SK-N-SH (cell line): Measurements from ENCODE around the gene PTMS. TPM values are rescaled to one million over a fixed set of nuclear protein-coding genes. Genes with fewer than 3 reads are reported as not detected.

Source experiments
- CTCF ChIA-PET: fragments of 300-600, 350-600 bp; formaldehyde crosslinking; extraction: SDS; loops from one replicate; lab custom pipeline; 2021; lab: Yijun Ruan, JAX
- POLR2A ChIA-PET: fragments of 350-600 bp; sonication (Branson Sonifier 250); formaldehyde crosslinking; extraction: SDS; loops from one replicate; lab custom pipeline; 2020; ENCODE audit warnings: antibody characterized with exemption, inconsistent platforms; lab: Yijun Ruan, JAX
- DNase-seq: peaks from one replicate; pipeline ENCODE4 v3.0.0; 2012
- H2AFZ ChIP-seq: fragments of 200-600 bp; sonication (generic); 2 replicates; pipeline ENCODE4 v1.8.1; 2016; ENCODE audit warnings: antibody characterized with exemption, mild to moderate bottlenecking, low read depth
- H3F3A ChIP-seq: fragments of 200-600 bp; sonication (generic); replicated peaks from 2 replicates; pipeline ENCODE3; 2016; ENCODE audit warnings: antibody characterized with exemption, mild to moderate bottlenecking; ENCODE audit not compliant: insufficient read depth
- H3K27ac ChIP-seq, 2 experiments: fragments of 200-500 bp in 1 of 2; fragments of 200-600 bp in 1 of 2; sonication (Bioruptor generic) in 1 of 2; sonication (generic), shearing (Covaris generic) in 1 of 2; 2 replicates each; pipeline versions ENCODE4 v1.5.1 to v1.6.1; 2014 to 2016; ENCODE audit warnings: low read depth in 2 of 2, inconsistent platforms in 1 of 2, low read length in 1 of 2, mild to moderate bottlenecking in 1 of 2, mixed read lengths in 1 of 2
- H3K27me3 ChIP-seq: fragments of 200-600 bp; sonication (generic), shearing (Covaris generic); 2 replicates; pipeline ENCODE4 v1.6.1; 2016; ENCODE audit warnings: mixed run types; ENCODE audit not compliant: insufficient read depth
- H3K36me3 ChIP-seq, 2 experiments: fragments of 200-500 bp in 1 of 2; fragments of 200-600 bp in 1 of 2; sonication (Bioruptor generic) in 1 of 2; sonication (generic) in 1 of 2; replicated peaks in 1 of 2; 2 replicates each; pipeline versions ENCODE3 to v1.5.1; 2014 to 2016; ENCODE audit warnings: low read length in 1 of 2, mild to moderate bottlenecking in 1 of 2; ENCODE audit not compliant: insufficient read depth in 2 of 2, control insufficient read depth in 1 of 2
- H3K4me1 ChIP-seq, 2 experiments: fragments of 200-500 bp in 1 of 2; fragments of 200-600 bp in 1 of 2; sonication (Bioruptor generic) in 1 of 2; sonication (generic), shearing (Covaris generic) in 1 of 2; 2 replicates each; pipeline versions ENCODE4 v1.5.1 to v1.6.1; 2014 to 2016; ENCODE audit warnings: low read depth in 1 of 2, low read length in 1 of 2, mixed run types in 1 of 2; ENCODE audit not compliant: insufficient read depth in 2 of 2, control insufficient read depth in 1 of 2
- H3K4me2 ChIP-seq: fragments of 200-600 bp; sonication (generic), shearing (Covaris generic); 2 replicates; pipeline ENCODE4 v1.6.1; 2017; ENCODE audit warnings: mixed run types
- H3K4me3 ChIP-seq, 2 experiments: fragments of 200-500 bp in 1 of 2; fragments of 200-600 bp in 1 of 2; sonication (Bioruptor generic) in 1 of 2; sonication (generic), shearing (Covaris generic) in 1 of 2; 2 replicates each; pipeline versions ENCODE4 v1.5.1 to v1.8.1; 2014 to 2016; ENCODE audit warnings: low read depth in 2 of 2, inconsistent platforms in 1 of 2, low read length in 1 of 2, mild to moderate bottlenecking in 1 of 2, mixed read lengths in 1 of 2, moderate library complexity in 1 of 2
- H3K79me2 ChIP-seq: fragments of 200-600 bp; sonication (generic); 2 replicates; pipeline ENCODE4 v1.8.1; 2017; ENCODE audit warnings: mild to moderate bottlenecking; ENCODE audit not compliant: insufficient read depth
- H3K9ac ChIP-seq: fragments of 200-600 bp; sonication (generic); 2 replicates; pipeline ENCODE4 v1.6.1; 2017; ENCODE audit warnings: mixed run types
- H3K9me2 ChIP-seq: fragments of 200-600 bp; sonication (generic); 2 replicates; pipeline ENCODE4 v1.6.1; 2017; ENCODE audit warnings: mixed run types
- H3K9me3 ChIP-seq: fragments of 200-600 bp; sonication (generic); 2 replicates; pipeline ENCODE4 v1.6.1; 2017; ENCODE audit warnings: mixed run types, mild to moderate bottlenecking, moderate library complexity
- H4K20me1 ChIP-seq: fragments of 200-600 bp; sonication (generic); 2 replicates; pipeline ENCODE4 v1.6.1; 2017; ENCODE audit warnings: mild to moderate bottlenecking, mixed run types; ENCODE audit not compliant: insufficient read depth
- CHD2 ChIP-seq: fragments of 150-350 bp; IDR thresholded peaks from 2 replicates; pipeline ENCODE4 v1.6.1; 2018; ENCODE audit warnings: low read length; ENCODE audit not compliant: partially characterized antibody
- ELF1 ChIP-seq: IDR thresholded peaks from 2 replicates; pipeline ENCODE4 v1.4.0; 2012
- EP300 ChIP-seq, 2 experiments: IDR thresholded peaks; 2 replicates each; pipeline versions ENCODE4 v1.4.0 to v1.6.1; 2012; ENCODE audit warnings: borderline replicate concordance in 1 of 2, low read depth in 1 of 2, low read length in 1 of 2
- EZH2phosphoT487 ChIP-seq: fragments of 200-600 bp; sonication (generic); IDR thresholded peaks from 2 replicates; pipeline ENCODE4 v1.6.1; 2017; ENCODE audit warnings: low read depth, mixed run types, mild to moderate bottlenecking, antibody characterized with exemption, moderate library complexity, borderline replicate concordance
- FOXJ3 ChIP-seq: sonication (generic); formaldehyde crosslinking; IDR thresholded peaks from 2 replicates; pipeline ENCODE4 v1.5.1; 2020; ENCODE audit warnings: mild to moderate bottlenecking, missing genetic modification reagents
- FOXM1 ChIP-seq: IDR thresholded peaks from 2 replicates; pipeline ENCODE4 v1.4.0; 2012; ENCODE audit warnings: low read depth, mild to moderate bottlenecking
- JUND ChIP-seq: IDR thresholded peaks from 2 replicates; pipeline ENCODE4 v1.4.0; 2012
- NFIC ChIP-seq: IDR thresholded peaks from 2 replicates; pipeline ENCODE4 v1.4.0; 2012; ENCODE audit warnings: borderline replicate concordance
- NRF1 ChIP-seq: IDR thresholded peaks from 2 replicates; pipeline ENCODE4 v1.6.1; 2012; ENCODE audit warnings: low read depth, mild to moderate bottlenecking, low read length
- POLR2AphosphoS5 ChIP-seq: IDR thresholded peaks from 2 replicates; pipeline ENCODE4 v1.6.1; 2012; ENCODE audit warnings: low read depth, low read length
- RCOR1 ChIP-seq: fragments of 150-350 bp; IDR thresholded peaks from 2 replicates; pipeline ENCODE4 v1.6.1; 2017; ENCODE audit warnings: antibody characterized with exemption, low read length
- RFX5 ChIP-seq: IDR thresholded peaks from 2 replicates; pipeline ENCODE4 v1.6.1; 2012; ENCODE audit warnings: mild to moderate bottlenecking, improper control_type of control experiment, low read length
- SIN3A ChIP-seq: IDR thresholded peaks from 2 replicates; pipeline ENCODE4 v1.6.1; 2012; ENCODE audit warnings: low read depth, mild to moderate bottlenecking, low read length, moderate library complexity, borderline replicate concordance
- SMC3 ChIP-seq: IDR thresholded peaks from 2 replicates; pipeline ENCODE4 v1.6.1; 2012; ENCODE audit warnings: low read depth, low read length, improper control_type of control experiment
- TCF12 ChIP-seq: IDR thresholded peaks from 2 replicates; pipeline ENCODE4 v1.4.0; 2012
- YY1 ChIP-seq: IDR thresholded peaks from 2 replicates; pipeline ENCODE4 v1.4.0; 2012; ENCODE audit warnings: low read depth, mild to moderate bottlenecking
- WGBS: methylation state at CpG from one replicate; pipeline ENCODE4 v1.1.6; 2017; ENCODE audit warnings: low lambda C conversion rate; 5-methylcytosine and 5-hydroxymethylcytosine counted together
- polyA plus RNA-seq, 3 experiments: library from polyadenylated mRNA; depleted of rRNA; stranded (reverse); fragments of >200 nt; gene quantifications; 2 replicates each; pipeline ENCODE4 v1.2.3, GENCODE V29; 2012
- TF ChIP-seq, protein P1 (sequence below): IDR thresholded peaks from 2 replicates; pipeline ENCODE4; 2012
- TF ChIP-seq, protein P2 (sequence below): fragments of 150-350 bp; IDR thresholded peaks from 2 replicates; pipeline ENCODE4 v1.6.1; 2017; ENCODE audit warnings: antibody characterized with exemption, low read length, low read depth, borderline replicate concordance
- TF ChIP-seq, protein P3 (sequence below): fragments of 150-350 bp; IDR thresholded peaks from 2 replicates; pipeline ENCODE4 v1.6.1; 2016; ENCODE audit warnings: mild to moderate bottlenecking, low read depth, low read length

PTMS gene
- polyA plus RNA-seq, 1 of the 3 experiments (the other 2 are of a cell fraction): 661 TPM

DNA sequence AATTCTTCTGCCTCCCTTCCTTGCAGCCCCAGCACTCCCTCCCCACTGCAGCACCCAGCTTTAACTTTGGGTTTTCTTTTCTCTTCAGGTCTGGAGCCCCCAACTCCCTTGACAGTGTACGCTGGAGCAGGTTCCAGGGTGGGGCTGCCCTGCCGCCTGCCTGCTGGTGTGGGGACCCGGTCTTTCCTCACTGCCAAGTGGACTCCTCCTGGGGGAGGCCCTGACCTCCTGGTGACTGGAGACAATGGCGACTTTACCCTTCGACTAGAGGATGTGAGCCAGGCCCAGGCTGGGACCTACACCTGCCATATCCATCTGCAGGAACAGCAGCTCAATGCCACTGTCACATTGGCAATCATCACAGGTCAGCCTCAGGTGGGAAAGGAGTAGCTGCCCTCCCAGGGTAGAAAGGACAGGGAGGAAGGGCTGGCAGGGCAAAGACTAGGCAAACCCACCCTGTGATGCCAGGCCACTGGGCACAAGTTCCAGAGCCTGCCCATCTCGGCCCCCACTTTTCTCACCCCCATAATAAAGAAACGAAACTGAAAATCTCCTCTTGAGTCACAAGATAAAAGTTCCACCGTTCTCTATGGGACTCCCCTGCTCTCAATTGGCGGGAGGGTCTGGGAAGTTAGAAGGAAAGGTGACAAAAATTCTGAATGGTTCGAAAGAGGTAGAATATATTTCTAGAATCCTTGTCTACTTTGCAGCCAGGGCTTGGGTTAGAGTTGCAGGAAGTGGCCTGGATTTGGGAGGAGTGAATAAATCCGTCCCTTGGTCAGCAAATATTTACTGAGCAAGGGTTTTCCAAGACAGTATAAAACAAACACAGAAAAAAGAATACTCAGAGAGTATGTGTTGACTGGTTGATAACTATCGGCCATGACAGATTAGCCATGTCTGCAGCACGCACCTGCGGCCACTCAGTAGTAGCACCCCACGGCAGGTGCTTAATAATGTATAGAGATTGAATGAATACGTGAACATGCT is 9.3 kb downstream of the PTMS start:
- CTCF ChIA-PET: interaction anchor here (1.7 to 15.2 kb wide), 3 partner anchors 8 to 50 kb away, joined by 8 to 343 read pairs (median 91); partner anchors contain the start of genes MLF2 and PTMS
- H3K79me2 ChIP-seq: no peaks in the 10 kb centered on the region
- TF ChIP-seq YY1 (no peak), EZH2phosphoT487 (no peak), RFX5 (no peak), FOXJ3 (CRISPR knock-in tag) (no peak), NFIC (no peak), EP300 (IDR thresholded peaks at IDR 0.05; ENCODE audit: borderline replicate concordance in 1 of 2, low read depth in 1 of 2, low read length in 1 of 2) (no peak), CHD2 (no peak), SIN3A (no peak), NRF1 (no peak), ELF1 (no peak), POLR2AphosphoS5 (no peak), SMC3 (no peak), RCOR1 (no peak), TCF12 (no peak), FOXM1 (no peak), JUND (no peak)
- TF ChIP-seq, protein P1, sequence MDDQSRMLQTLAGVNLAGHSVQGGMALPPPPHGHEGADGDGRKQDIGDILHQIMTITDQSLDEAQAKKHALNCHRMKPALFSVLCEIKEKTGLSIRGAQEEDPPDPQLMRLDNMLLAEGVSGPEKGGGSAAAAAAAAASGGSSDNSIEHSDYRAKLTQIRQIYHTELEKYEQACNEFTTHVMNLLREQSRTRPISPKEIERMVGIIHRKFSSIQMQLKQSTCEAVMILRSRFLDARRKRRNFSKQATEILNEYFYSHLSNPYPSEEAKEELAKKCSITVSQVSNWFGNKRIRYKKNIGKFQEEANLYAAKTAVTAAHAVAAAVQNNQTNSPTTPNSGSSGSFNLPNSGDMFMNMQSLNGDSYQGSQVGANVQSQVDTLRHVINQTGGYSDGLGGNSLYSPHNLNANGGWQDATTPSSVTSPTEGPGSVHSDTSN: no peak
- TF ChIP-seq, protein P2, sequence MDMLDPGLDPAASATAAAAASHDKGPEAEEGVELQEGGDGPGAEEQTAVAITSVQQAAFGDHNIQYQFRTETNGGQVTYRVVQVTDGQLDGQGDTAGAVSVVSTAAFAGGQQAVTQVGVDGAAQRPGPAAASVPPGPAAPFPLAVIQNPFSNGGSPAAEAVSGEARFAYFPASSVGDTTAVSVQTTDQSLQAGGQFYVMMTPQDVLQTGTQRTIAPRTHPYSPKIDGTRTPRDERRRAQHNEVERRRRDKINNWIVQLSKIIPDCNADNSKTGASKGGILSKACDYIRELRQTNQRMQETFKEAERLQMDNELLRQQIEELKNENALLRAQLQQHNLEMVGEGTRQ: no peak
- TF ChIP-seq, protein P3, sequence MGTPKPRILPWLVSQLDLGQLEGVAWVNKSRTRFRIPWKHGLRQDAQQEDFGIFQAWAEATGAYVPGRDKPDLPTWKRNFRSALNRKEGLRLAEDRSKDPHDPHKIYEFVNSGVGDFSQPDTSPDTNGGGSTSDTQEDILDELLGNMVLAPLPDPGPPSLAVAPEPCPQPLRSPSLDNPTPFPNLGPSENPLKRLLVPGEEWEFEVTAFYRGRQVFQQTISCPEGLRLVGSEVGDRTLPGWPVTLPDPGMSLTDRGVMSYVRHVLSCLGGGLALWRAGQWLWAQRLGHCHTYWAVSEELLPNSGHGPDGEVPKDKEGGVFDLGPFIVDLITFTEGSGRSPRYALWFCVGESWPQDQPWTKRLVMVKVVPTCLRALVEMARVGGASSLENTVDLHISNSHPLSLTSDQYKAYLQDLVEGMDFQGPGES: no peak
- H2AFZ ChIP-seq: no peak overlapping the region
- H3K4me3 ChIP-seq: no peak overlapping the region
- peaks cover 0 to 18% of the 10 kb centered on the region in 2 experiments; a peak in 1 of 4 replicates for H3K4me1 ChIP-seq
- H3K27me3 ChIP-seq: no peaks in the 10 kb centered on the region
- H3K9me2 ChIP-seq: no peaks in the 10 kb centered on the region
- no peaks in the 10 kb centered on the region for H3K9me3 ChIP-seq
- no peak overlapping the region for H3K4me2 ChIP-seq
- WGBS: 84% methylated on average over 16 of the region's 16 CpGs
- H4K20me1 ChIP-seq: 0 out of 2 replicates have a peak, but pooled peaks cover 6% of the 10 kb centered on the region
- no peak for DNase-seq
- H3K27ac ChIP-seq: no peak overlapping the region
- H3F3A ChIP-seq: peaks cover 16% of the 10 kb centered on the region
- H3K9ac ChIP-seq: no peak overlapping the region
- POLR2A ChIA-PET: interaction anchor here (3.5 kb wide), 1 partner anchor 8 kb away, joined by 31 read pairs; the partner anchor contains the start of gene PTMS
- peaks cover 17 to 18% of the 10 kb centered on the region in 2 experiments for H3K36me3 ChIP-seq
